Ascending aorta (tissue), 2 donors: Measurements from ENCODE around the gene SNX10. TPM values are rescaled to one million over a fixed set of nuclear protein-coding genes. Genes with fewer than 3 reads are reported as not detected.

Source experiments
- DNase-seq, 2 donors: peaks; one replicate each; pipeline ENCODE4 v3.0.0-alpha.2; 2019; ENCODE audit warnings: low spot score in 2 of 2
- H3K27ac ChIP-seq, 2 donors: fragments of 200-600 bp; sonication (generic); one replicate each; pipeline ENCODE4 v1.5.1; 2016 to 2017; ENCODE audit warnings: mild to moderate bottlenecking in 1 of 2
- H3K27me3 ChIP-seq: fragments of 200-600 bp; sonication (generic); one replicate; pipeline ENCODE4 v1.5.1; 2017
- H3K36me3 ChIP-seq, 2 donors: fragments of 200-600 bp; sonication (generic); one replicate each; pipeline ENCODE4 v1.5.1; 2016
- H3K4me1 ChIP-seq, 2 donors: fragments of 200-600 bp; sonication (generic); one replicate each; pipeline ENCODE4 v1.5.1; 2016 to 2017; ENCODE audit warnings: mild to moderate bottlenecking in 1 of 2
- H3K4me3 ChIP-seq, 2 donors: fragments of 200-600 bp; sonication (generic); one replicate each; pipeline ENCODE4 v1.5.1; 2016 to 2017; ENCODE audit warnings: mild to moderate bottlenecking in 1 of 2
- H3K9me3 ChIP-seq, 2 donors: fragments of 200-600 bp; sonication (generic); one replicate each; pipeline ENCODE4 v1.5.1; 2016
- CTCF ChIP-seq, 3 experiments: fragments of 200-600 bp in 2 of 3; fragments of 450-650 bp in 1 of 3; sonication (generic) in 2 of 3; IDR thresholded peaks; one replicate each; pipeline ENCODE4 v1.5.1; 2016 to 2019; ENCODE audit warnings: antibody characterized with exemption in 3 of 3, mild to moderate bottlenecking in 1 of 3, moderate library complexity in 1 of 3
- intact Hi-C: fragments of 100-400 bp; cut with DNase I; formaldehyde crosslinking; loops from one replicate; pipeline ENCODE4 v1.15.1; 2023
- total RNA-seq: library from RNA; depleted of rRNA; stranded (reverse); fragments of >200 nt; gene quantifications from one replicate; pipeline ENCODE4 v1.1.0, GENCODE V29; 2016

The SNX10 gene
- total RNA-seq, 1 donor from 2014 or later: 3.5 TPM

- DNase-seq: no peak
- TF ChIP-seq CTCF (IDR thresholded peaks at IDR 0.05): no peak
- intact Hi-C loops: no loop called here
Observed at GRCh38 chr7:26267601-26268166, 24.0 kb upstream of the SNX10 start.

GRCh38 chr7:26275213-26275612, 16.4 kb upstream of the SNX10 start:
- no peak overlapping the region for H3K27ac ChIP-seq
- H3K27me3 ChIP-seq: no peaks in the 10 kb centered on the region
- TF ChIP-seq CTCF (IDR thresholded peaks at IDR 0.05): no peak
- H3K9me3 ChIP-seq: no peaks in the 10 kb centered on the region
- intact Hi-C loops: no loop called here
- no peaks in the 10 kb centered on the region for H3K36me3 ChIP-seq
- no peaks in the 10 kb centered on the region for H3K4me1 ChIP-seq
- no peak for DNase-seq
- no peak overlapping the region for H3K4me3 ChIP-seq

More at GRCh38 chr7:26267601-26268166, 24.0 kb upstream of the SNX10 start:
- no peaks in the 10 kb centered on the region for H3K27me3 ChIP-seq
- H3K4me3 ChIP-seq: no peak overlapping the region
- H3K27ac ChIP-seq: no peak overlapping the region
- no peaks in the 10 kb centered on the region for H3K4me1 ChIP-seq
- no peaks in the 10 kb centered on the region for H3K9me3 ChIP-seq
- no peaks in the 10 kb centered on the region for H3K36me3 ChIP-seq

DNA sequence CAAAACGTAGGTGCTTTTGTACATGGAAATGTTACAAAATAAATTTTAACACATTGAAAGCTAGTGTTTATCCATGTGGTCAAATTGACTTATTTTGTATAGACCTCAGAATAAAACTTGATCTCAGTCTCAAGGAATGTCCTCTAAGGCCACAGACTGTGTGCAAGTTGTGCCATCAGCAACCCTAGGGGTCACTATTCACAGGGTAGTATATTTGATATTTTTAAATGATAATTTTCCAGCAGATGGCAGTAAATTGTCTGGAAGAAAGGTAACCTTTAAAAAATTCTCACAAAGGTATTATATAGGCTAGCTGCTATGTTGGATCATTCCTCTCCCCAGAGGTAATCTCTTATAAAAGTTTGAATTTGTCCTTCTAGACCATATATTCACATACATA, 12.9 kb upstream of the SNX10 start:
- no peaks in the 10 kb centered on the region for H3K27me3 ChIP-seq
- H3K4me3 ChIP-seq: no peak overlapping the region
- H3K27ac ChIP-seq: no peak overlapping the region
- no peaks in the 10 kb centered on the region for H3K4me1 ChIP-seq
- no peaks in the 10 kb centered on the region for H3K9me3 ChIP-seq
- no peak for DNase-seq
- intact Hi-C loops: no loop called here
- no peak for TF ChIP-seq CTCF (IDR thresholded peaks at IDR 0.05)
- H3K36me3 ChIP-seq: no peaks in the 10 kb centered on the region

DNA sequence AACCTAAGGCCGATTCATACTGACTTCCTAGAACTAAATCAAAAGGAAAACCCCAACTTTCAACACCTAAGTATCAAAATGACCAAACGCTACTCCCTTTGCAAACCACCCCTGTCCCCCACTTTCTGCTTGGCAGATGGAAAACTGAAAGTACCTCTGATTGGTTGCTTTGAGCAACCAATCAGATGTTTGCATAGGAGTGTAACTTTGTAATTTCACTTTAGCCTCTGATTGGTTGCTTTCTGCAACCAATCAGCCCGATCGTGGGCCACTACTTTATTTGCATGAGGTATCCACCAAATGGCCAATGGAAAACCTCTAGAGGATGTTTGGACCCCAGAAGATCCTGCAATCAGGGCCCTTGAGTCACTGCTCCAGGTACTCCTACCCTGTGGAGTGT, 12.3 kb upstream of the SNX10 start:
- H3K36me3 ChIP-seq: no peaks in the 10 kb centered on the region
- intact Hi-C loops: no loop called here
- H3K27me3 ChIP-seq: no peaks in the 10 kb centered on the region
- H3K27ac ChIP-seq: no peak overlapping the region
- TF ChIP-seq CTCF (IDR thresholded peaks at IDR 0.05): no peak
- H3K4me1 ChIP-seq: no peaks in the 10 kb centered on the region
- DNase-seq: no peak
- no peaks in the 10 kb centered on the region for H3K9me3 ChIP-seq
- no peak overlapping the region for H3K4me3 ChIP-seq

- no peak overlapping the region for H3K4me3 ChIP-seq
- H3K36me3 ChIP-seq: no peaks in the 10 kb centered on the region
- DNase-seq: no peak
- H3K27ac ChIP-seq: no peak overlapping the region
- intact Hi-C loops: no loop called here
- TF ChIP-seq CTCF (IDR thresholded peaks at IDR 0.05): no peak
- H3K27me3 ChIP-seq: no peaks in the 10 kb centered on the region
- H3K9me3 ChIP-seq: no peaks in the 10 kb centered on the region
- no peaks in the 10 kb centered on the region for H3K4me1 ChIP-seq
Observed at GRCh38 chr7:26280097-26280496, 11.6 kb upstream of the SNX10 start.

DNA sequence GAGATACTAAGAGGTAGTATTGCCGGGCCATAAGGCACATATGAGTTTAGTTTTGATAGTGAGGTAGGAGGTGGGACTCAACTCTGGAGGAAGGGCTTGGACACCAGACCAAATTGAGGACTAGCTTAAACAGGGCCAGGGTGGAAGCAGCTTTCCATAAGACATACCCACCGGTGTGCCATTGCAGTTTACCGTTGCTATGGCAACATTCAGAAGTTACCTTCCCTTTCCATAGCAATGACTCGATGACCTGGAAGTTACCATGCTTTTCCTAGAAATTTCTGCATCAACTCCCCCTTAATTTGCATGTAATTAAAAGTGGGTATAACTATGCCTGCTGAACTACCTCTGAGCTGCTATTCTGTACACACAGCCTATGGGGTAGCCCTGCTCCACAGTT, 10.9 kb upstream of the SNX10 start:
- DNase-seq: no peak
- intact Hi-C loops: no loop called here
- Histone ChIP-seq H3K4me3 (no peak overlapping the region), H3K36me3 (no peaks in the 10 kb centered on the region), H3K4me1 (no peaks in the 10 kb centered on the region), H3K27me3 (no peaks in the 10 kb centered on the region), H3K27ac (no peak overlapping the region), H3K9me3 (no peaks in the 10 kb centered on the region)
- TF ChIP-seq CTCF (IDR thresholded peaks at IDR 0.05): no peak
